GM21786 (cell line): ENCODE measurements around the gene TNRC18.
"Not testable (repeated sequence)": the region's sequence is repeated elsewhere in the genome, so short reads cannot be mapped to it uniquely, and the experiment has no call there.

Experiments
- ATAC-seq: cut with Tn5 transposase; IDR thresholded peaks from one replicate; pipeline ENCODE4 v1.9.1; 2021; ENCODE audit not compliant: unreplicated experiment

TNRC18 gene

GRCh38 chr7:5278766-5279165 is 144.9 kb downstream of the TNRC18 start:
- no peak for ATAC-seq

GRCh38 chr7:5276611-5277010 is 147.0 kb downstream of the TNRC18 start:
- no peak for ATAC-seq

DNA sequence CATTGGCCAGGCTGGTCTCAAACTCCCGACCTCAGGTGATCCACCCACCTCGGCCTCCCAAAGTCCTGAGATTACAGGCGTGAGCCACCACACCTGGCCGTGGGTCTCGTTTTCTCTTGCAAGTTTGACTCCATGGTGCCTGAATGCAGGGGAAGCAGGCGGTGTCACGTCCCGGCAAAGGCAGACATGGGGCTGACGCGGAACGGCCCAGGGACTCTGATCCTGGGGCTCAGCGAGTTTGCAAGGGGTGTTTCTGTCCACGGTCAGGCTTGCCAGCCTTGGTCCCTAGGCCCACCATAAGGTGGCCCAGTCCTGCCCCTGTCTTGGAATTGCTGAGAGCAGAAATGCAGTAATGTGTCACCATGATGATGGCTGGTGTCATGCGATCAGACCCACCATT is 147.5 kb downstream of the TNRC18 start:
- ATAC-seq: not testable (repeated sequence)

- ATAC-seq: not testable (repeated sequence)
Observed at GRCh38 chr7:5275510-5275909, 148.1 kb downstream of the TNRC18 start.

GRCh38 chr7:5274985-5275431 is 148.6 kb downstream of the TNRC18 start:
- ATAC-seq: not testable (repeated sequence)

DNA sequence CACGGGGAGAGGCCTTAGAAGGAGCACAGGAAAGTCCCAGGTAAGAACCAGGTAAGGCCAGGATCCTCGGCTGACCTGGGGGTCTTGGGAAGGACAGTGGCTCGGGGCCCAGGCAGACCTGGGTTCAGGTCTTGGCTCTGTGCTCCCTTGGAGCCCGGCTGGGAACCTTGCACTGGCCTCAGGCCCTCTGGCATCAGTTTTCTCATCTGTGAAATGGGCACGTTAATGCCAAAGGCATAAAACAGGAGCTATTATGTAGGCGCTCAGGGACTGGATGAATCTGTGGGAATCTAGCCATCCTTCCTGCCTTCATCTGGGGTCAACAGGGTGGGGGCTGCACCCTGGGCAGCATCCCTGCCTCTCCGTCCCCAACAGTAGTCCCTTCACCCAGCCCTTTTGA is 149.2 kb downstream of the TNRC18 start:
- no peak for ATAC-seq

GRCh38 chr7:5273831-5274405 is 149.7 kb downstream of the TNRC18 start:
- ATAC-seq: not testable (repeated sequence)

- no peak for ATAC-seq
Observed at GRCh38 chr7:5270788-5271187, 152.8 kb downstream of the TNRC18 start.

- ATAC-seq: not testable (repeated sequence)
Observed at GRCh38 chr7:5269992-5270657, 153.5 kb downstream of the TNRC18 start.

DNA sequence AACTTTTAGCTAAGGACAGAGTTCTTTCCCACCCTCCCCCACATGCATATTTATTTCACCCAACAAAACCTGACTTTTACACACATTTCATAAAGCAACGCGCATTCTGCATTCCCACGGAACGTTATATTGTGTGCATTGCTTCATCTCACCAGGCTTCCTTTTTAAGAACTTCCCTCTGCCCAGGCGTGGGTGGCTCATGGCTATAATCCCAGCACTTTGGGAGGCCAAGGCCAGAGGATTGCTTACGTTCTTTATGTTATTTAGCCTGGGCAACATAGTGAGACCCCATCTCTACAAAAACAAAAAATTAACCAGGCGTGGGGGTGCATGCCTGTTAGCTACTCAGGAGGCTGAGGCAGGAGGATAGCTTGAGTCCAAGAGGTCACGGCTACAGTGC is 155.8 kb downstream of the TNRC18 start:
- ATAC-seq: not testable (repeated sequence)

DNA sequence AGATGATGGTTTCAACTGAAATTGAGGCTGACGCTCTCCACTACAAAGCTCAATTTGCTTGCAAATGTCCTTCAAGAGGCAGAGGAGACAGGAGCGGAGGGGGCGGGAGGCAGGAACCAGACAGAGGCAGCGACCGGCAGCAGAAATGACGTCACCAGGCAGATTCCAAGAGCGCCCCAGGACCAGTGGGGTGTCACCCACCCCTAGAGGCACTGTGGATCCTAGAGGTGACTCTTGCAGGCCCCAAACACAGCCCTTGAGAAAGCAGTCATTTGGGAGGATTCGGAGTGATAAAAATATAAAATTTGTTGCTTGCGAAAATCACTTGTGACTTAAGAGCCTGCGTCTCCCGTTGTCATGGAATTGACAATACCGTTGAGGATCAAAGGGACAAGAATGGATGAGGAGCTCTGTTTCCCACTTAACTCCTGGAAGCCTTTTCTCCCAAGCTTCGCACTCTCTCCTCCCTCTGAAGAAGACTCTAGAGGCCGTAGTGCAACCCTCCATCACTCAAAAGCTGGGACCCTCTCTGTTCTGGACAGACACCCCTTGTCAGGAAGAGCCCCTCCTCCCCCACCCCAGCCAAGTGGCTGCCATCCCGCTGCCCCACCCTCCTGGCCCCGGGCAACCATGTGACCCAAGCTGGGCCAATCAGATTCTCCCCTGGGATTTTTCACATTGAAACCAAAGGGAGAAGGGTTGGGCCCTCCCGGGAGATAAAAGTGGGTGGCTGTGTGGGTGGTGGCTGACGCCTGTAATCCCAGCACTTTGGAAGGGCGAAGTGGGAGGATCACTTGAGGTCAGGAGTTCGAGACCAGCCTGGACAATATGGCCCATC is 157.2 kb downstream of the TNRC18 start:
- no peak for ATAC-seq

DNA sequence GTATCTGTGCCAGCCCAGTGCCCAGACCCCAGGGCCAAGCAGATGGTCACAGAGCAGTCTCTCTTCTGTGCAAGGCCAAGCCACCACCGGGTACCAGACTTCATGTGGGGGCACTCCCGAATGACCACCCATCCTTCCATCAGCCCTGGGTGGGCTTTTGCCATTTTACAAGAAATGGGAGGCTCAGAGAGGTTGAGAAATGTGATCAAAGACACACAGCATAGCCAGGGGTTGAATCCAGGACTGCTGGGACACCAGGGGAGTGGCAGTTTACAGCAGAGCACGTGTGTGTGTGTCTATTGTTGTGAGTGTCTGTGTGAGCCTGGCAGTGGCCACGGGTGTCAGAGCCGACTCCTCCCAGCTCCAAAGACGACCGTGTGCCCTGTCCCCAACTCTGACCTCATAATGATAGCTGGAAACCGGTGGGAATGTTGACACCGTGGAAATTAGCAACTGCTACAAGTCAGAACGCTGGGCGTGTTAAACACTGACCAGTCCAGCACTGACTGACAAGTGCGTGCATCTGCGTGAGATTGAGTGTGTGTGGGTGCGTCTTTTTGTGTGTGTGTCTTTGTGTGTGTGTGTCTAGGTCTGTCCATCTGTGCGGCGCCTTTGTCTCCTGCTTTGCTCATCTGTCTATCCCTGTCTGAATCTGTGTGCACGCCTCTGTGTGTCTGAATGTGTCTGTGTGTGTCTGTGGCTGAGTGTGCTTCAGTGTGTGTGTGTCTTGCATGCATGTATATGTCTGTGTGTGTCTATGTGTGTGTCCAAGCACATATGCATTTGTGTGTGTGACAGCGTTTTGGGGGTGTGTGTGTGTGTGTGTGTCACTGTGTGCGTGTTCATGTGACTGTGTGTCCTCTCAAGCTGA is 158.1 kb downstream of the TNRC18 start:
- no peak for ATAC-seq

DNA sequence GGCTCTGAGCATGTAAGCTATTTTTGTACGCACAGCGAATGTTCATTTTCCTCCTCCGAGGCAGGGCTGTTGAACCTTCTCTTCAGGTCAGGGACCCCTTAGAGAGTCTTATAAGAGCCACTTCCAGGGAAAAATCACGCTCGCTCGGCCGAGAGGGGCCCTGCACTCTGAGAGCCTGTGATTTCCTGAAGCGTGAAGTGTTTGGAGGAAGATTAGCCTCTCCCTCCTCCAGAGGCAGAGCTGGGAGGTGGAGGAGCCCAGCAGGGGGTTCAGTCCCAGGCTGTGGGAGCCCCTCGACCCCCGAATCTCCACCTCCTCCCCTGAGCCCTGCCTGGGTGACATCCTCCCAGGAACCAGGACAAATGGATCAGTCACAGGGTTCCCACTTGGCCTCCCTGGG is 160.6 kb downstream of the TNRC18 start:
- ATAC-seq: not testable (repeated sequence)

DNA sequence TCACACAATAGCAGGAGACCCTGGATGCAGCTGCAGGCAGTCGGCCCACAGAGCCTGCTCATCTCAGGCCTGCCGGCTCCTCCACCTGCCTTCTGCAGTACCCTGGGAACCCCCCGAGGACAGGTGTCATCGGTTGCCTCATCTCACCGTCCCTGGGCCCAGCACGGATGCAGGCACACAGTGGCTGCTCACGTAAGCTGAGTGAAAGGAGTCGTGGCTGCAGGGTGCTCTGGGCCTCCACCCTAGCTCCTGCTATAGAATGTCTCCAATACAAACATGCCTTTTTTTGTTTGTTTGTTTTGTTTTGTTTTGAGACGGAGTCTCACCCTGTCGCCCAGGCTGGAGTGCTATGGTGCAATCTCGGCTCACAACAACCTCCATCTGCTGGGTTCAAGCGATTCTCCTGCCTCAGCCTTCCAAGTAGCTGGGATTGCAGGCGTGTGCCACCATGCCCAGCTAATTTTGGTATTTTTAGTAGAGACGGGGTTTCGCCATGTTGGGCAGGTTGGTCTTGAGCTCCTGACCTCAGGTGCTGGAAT is 163.0 kb downstream of the TNRC18 start:
- ATAC-seq: not testable (repeated sequence)
